Measurements from ENCODE around the gene TMCC2.

- TF ChIP-seq, protein P1, sequence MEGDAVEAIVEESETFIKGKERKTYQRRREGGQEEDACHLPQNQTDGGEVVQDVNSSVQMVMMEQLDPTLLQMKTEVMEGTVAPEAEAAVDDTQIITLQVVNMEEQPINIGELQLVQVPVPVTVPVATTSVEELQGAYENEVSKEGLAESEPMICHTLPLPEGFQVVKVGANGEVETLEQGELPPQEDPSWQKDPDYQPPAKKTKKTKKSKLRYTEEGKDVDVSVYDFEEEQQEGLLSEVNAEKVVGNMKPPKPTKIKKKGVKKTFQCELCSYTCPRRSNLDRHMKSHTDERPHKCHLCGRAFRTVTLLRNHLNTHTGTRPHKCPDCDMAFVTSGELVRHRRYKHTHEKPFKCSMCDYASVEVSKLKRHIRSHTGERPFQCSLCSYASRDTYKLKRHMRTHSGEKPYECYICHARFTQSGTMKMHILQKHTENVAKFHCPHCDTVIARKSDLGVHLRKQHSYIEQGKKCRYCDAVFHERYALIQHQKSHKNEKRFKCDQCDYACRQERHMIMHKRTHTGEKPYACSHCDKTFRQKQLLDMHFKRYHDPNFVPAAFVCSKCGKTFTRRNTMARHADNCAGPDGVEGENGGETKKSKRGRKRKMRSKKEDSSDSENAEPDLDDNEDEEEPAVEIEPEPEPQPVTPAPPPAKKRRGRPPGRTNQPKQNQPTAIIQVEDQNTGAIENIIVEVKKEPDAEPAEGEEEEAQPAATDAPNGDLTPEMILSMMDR (IDR thresholded peaks at IDR 0.05) = no peak
- TF ChIP-seq, protein P2, sequence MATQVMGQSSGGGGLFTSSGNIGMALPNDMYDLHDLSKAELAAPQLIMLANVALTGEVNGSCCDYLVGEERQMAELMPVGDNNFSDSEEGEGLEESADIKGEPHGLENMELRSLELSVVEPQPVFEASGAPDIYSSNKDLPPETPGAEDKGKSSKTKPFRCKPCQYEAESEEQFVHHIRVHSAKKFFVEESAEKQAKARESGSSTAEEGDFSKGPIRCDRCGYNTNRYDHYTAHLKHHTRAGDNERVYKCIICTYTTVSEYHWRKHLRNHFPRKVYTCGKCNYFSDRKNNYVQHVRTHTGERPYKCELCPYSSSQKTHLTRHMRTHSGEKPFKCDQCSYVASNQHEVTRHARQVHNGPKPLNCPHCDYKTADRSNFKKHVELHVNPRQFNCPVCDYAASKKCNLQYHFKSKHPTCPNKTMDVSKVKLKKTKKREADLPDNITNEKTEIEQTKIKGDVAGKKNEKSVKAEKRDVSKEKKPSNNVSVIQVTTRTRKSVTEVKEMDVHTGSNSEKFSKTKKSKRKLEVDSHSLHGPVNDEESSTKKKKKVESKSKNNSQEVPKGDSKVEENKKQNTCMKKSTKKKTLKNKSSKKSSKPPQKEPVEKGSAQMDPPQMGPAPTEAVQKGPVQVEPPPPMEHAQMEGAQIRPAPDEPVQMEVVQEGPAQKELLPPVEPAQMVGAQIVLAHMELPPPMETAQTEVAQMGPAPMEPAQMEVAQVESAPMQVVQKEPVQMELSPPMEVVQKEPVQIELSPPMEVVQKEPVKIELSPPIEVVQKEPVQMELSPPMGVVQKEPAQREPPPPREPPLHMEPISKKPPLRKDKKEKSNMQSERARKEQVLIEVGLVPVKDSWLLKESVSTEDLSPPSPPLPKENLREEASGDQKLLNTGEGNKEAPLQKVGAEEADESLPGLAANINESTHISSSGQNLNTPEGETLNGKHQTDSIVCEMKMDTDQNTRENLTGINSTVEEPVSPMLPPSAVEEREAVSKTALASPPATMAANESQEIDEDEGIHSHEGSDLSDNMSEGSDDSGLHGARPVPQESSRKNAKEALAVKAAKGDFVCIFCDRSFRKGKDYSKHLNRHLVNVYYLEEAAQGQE (IDR thresholded peaks at IDR 0.05; ENCODE audit: insufficient read depth in 1 of 2, low read depth in 2 of 2, low read length in 1 of 2) = no peak
Measured at GRCh38 chr1:205313563-205314308, 86.0 kb downstream of the TMCC2 start.
